SK-N-SH (cell line): ENCODE measurements around the gene CDV3. TPM values are rescaled to one million over a fixed set of nuclear protein-coding genes. Genes with fewer than 3 reads are reported as not detected.

Experiments used
- CTCF ChIA-PET: fragments of 300-600, 350-600 bp; formaldehyde crosslinking; extraction: SDS; loops from one replicate; lab custom pipeline; 2021; lab: Yijun Ruan, JAX
- POLR2A ChIA-PET: fragments of 350-600 bp; sonication (Branson Sonifier 250); formaldehyde crosslinking; extraction: SDS; loops from one replicate; lab custom pipeline; 2020; ENCODE audit warnings: antibody characterized with exemption, inconsistent platforms; lab: Yijun Ruan, JAX
- DNase-seq: peaks from one replicate; pipeline ENCODE4 v3.0.0; 2012
- H2AFZ ChIP-seq: fragments of 200-600 bp; sonication (generic); 2 replicates; pipeline ENCODE4 v1.8.1; 2016; ENCODE audit warnings: antibody characterized with exemption, mild to moderate bottlenecking, low read depth
- H3F3A ChIP-seq: fragments of 200-600 bp; sonication (generic); replicated peaks from 2 replicates; pipeline ENCODE3; 2016; ENCODE audit warnings: antibody characterized with exemption, mild to moderate bottlenecking; ENCODE audit not compliant: insufficient read depth
- H3K27ac ChIP-seq, 2 experiments: fragments of 200-500 bp in 1 of 2; fragments of 200-600 bp in 1 of 2; sonication (Bioruptor generic) in 1 of 2; sonication (generic), shearing (Covaris generic) in 1 of 2; 2 replicates each; pipeline versions ENCODE4 v1.5.1 to v1.6.1; 2014 to 2016; ENCODE audit warnings: low read depth in 2 of 2, inconsistent platforms in 1 of 2, low read length in 1 of 2, mild to moderate bottlenecking in 1 of 2, mixed read lengths in 1 of 2
- H3K27me3 ChIP-seq: fragments of 200-600 bp; sonication (generic), shearing (Covaris generic); 2 replicates; pipeline ENCODE4 v1.6.1; 2016; ENCODE audit warnings: mixed run types; ENCODE audit not compliant: insufficient read depth
- H3K36me3 ChIP-seq, 2 experiments: fragments of 200-500 bp in 1 of 2; fragments of 200-600 bp in 1 of 2; sonication (Bioruptor generic) in 1 of 2; sonication (generic) in 1 of 2; replicated peaks in 1 of 2; 2 replicates each; pipeline versions ENCODE3 to v1.5.1; 2014 to 2016; ENCODE audit warnings: low read length in 1 of 2, mild to moderate bottlenecking in 1 of 2; ENCODE audit not compliant: insufficient read depth in 2 of 2, control insufficient read depth in 1 of 2
- H3K4me1 ChIP-seq, 2 experiments: fragments of 200-500 bp in 1 of 2; fragments of 200-600 bp in 1 of 2; sonication (Bioruptor generic) in 1 of 2; sonication (generic), shearing (Covaris generic) in 1 of 2; 2 replicates each; pipeline versions ENCODE4 v1.5.1 to v1.6.1; 2014 to 2016; ENCODE audit warnings: low read depth in 1 of 2, low read length in 1 of 2, mixed run types in 1 of 2; ENCODE audit not compliant: insufficient read depth in 2 of 2, control insufficient read depth in 1 of 2
- H3K4me2 ChIP-seq: fragments of 200-600 bp; sonication (generic), shearing (Covaris generic); 2 replicates; pipeline ENCODE4 v1.6.1; 2017; ENCODE audit warnings: mixed run types
- H3K4me3 ChIP-seq, 2 experiments: fragments of 200-500 bp in 1 of 2; fragments of 200-600 bp in 1 of 2; sonication (Bioruptor generic) in 1 of 2; sonication (generic), shearing (Covaris generic) in 1 of 2; 2 replicates each; pipeline versions ENCODE4 v1.5.1 to v1.8.1; 2014 to 2016; ENCODE audit warnings: low read depth in 2 of 2, inconsistent platforms in 1 of 2, low read length in 1 of 2, mild to moderate bottlenecking in 1 of 2, mixed read lengths in 1 of 2, moderate library complexity in 1 of 2
- H3K79me2 ChIP-seq: fragments of 200-600 bp; sonication (generic); 2 replicates; pipeline ENCODE4 v1.8.1; 2017; ENCODE audit warnings: mild to moderate bottlenecking; ENCODE audit not compliant: insufficient read depth
- H3K9ac ChIP-seq: fragments of 200-600 bp; sonication (generic); 2 replicates; pipeline ENCODE4 v1.6.1; 2017; ENCODE audit warnings: mixed run types
- H3K9me2 ChIP-seq: fragments of 200-600 bp; sonication (generic); 2 replicates; pipeline ENCODE4 v1.6.1; 2017; ENCODE audit warnings: mixed run types
- H3K9me3 ChIP-seq: fragments of 200-600 bp; sonication (generic); 2 replicates; pipeline ENCODE4 v1.6.1; 2017; ENCODE audit warnings: mixed run types, mild to moderate bottlenecking, moderate library complexity
- H4K20me1 ChIP-seq: fragments of 200-600 bp; sonication (generic); 2 replicates; pipeline ENCODE4 v1.6.1; 2017; ENCODE audit warnings: mild to moderate bottlenecking, mixed run types; ENCODE audit not compliant: insufficient read depth
- CHD2 ChIP-seq: fragments of 150-350 bp; IDR thresholded peaks from 2 replicates; pipeline ENCODE4 v1.6.1; 2018; ENCODE audit warnings: low read length; ENCODE audit not compliant: partially characterized antibody
- CTCF ChIP-seq: fragments of 200-600 bp; sonication (generic); IDR thresholded peaks from 2 replicates; pipeline ENCODE4 v1.6.1; 2017; ENCODE audit warnings: antibody characterized with exemption, mild to moderate bottlenecking, moderate library complexity
- ELF1 ChIP-seq: IDR thresholded peaks from 2 replicates; pipeline ENCODE4 v1.4.0; 2012
- EP300 ChIP-seq, 2 experiments: IDR thresholded peaks; 2 replicates each; pipeline versions ENCODE4 v1.4.0 to v1.6.1; 2012; ENCODE audit warnings: borderline replicate concordance in 1 of 2, low read depth in 1 of 2, low read length in 1 of 2
- EZH2phosphoT487 ChIP-seq: fragments of 200-600 bp; sonication (generic); IDR thresholded peaks from 2 replicates; pipeline ENCODE4 v1.6.1; 2017; ENCODE audit warnings: low read depth, mixed run types, mild to moderate bottlenecking, antibody characterized with exemption, moderate library complexity, borderline replicate concordance
- FOSL2 ChIP-seq: IDR thresholded peaks from 2 replicates; pipeline ENCODE4 v1.4.0; 2012; ENCODE audit warnings: low read depth, mild to moderate bottlenecking, moderate library complexity, borderline replicate concordance
- FOXJ3 ChIP-seq: sonication (generic); formaldehyde crosslinking; IDR thresholded peaks from 2 replicates; pipeline ENCODE4 v1.5.1; 2020; ENCODE audit warnings: mild to moderate bottlenecking, missing genetic modification reagents
- GATA2 ChIP-seq: sonication (generic); formaldehyde crosslinking; IDR thresholded peaks from 2 replicates; pipeline ENCODE4 v1.5.0; 2020; ENCODE audit warnings: mild to moderate bottlenecking, missing genetic modification reagents
- JUND ChIP-seq: IDR thresholded peaks from 2 replicates; pipeline ENCODE4 v1.4.0; 2012
- NFIC ChIP-seq: IDR thresholded peaks from 2 replicates; pipeline ENCODE4 v1.4.0; 2012; ENCODE audit warnings: borderline replicate concordance
- NRF1 ChIP-seq: IDR thresholded peaks from 2 replicates; pipeline ENCODE4 v1.6.1; 2012; ENCODE audit warnings: low read depth, mild to moderate bottlenecking, low read length
- PBX3 ChIP-seq: IDR thresholded peaks from 2 replicates; pipeline ENCODE4; 2012
- POLR2AphosphoS5 ChIP-seq: IDR thresholded peaks from 2 replicates; pipeline ENCODE4 v1.6.1; 2012; ENCODE audit warnings: low read depth, low read length
- RAD21 ChIP-seq: IDR thresholded peaks from 2 replicates; pipeline ENCODE4 v1.6.1; 2012; ENCODE audit warnings: mild to moderate bottlenecking, low read length
- RCOR1 ChIP-seq: fragments of 150-350 bp; IDR thresholded peaks from 2 replicates; pipeline ENCODE4 v1.6.1; 2017; ENCODE audit warnings: antibody characterized with exemption, low read length
- REST ChIP-seq: IDR thresholded peaks from 2 replicates; pipeline ENCODE4 v1.6.1; 2012; ENCODE audit warnings: mild to moderate bottlenecking, low read depth, low read length, moderate library complexity
- RFX5 ChIP-seq: IDR thresholded peaks from 2 replicates; pipeline ENCODE4 v1.6.1; 2012; ENCODE audit warnings: mild to moderate bottlenecking, improper control_type of control experiment, low read length
- RXRA ChIP-seq: IDR thresholded peaks from 2 replicates; pipeline ENCODE4 v1.4.0; 2012; ENCODE audit warnings: low read depth, mild to moderate bottlenecking, borderline replicate concordance
- SIN3A ChIP-seq: IDR thresholded peaks from 2 replicates; pipeline ENCODE4 v1.6.1; 2012; ENCODE audit warnings: low read depth, mild to moderate bottlenecking, low read length, moderate library complexity, borderline replicate concordance
- USF2 ChIP-seq: fragments of 150-350 bp; IDR thresholded peaks from 2 replicates; pipeline ENCODE4 v1.6.1; 2017; ENCODE audit warnings: antibody characterized with exemption, low read length, low read depth, borderline replicate concordance
- YY1 ChIP-seq: IDR thresholded peaks from 2 replicates; pipeline ENCODE4 v1.4.0; 2012; ENCODE audit warnings: low read depth, mild to moderate bottlenecking
- WGBS: methylation state at CpG from one replicate; pipeline ENCODE4 v1.1.6; 2017; ENCODE audit warnings: low lambda C conversion rate; 5-methylcytosine and 5-hydroxymethylcytosine counted together
- polyA plus RNA-seq, 3 experiments: library from polyadenylated mRNA; depleted of rRNA; stranded (reverse); fragments of >200 nt; gene quantifications; 2 replicates each; pipeline ENCODE4 v1.2.3, GENCODE V29; 2012
- TF ChIP-seq, protein P1 (sequence below): IDR thresholded peaks from 2 replicates; pipeline ENCODE4 v1.4.0; 2012; ENCODE audit warnings: low read depth, borderline replicate concordance

CDV3 gene
- polyA plus RNA-seq, 1 of the 3 experiments (the other 2 are of a cell fraction), result 35.4 TPM

DNA sequence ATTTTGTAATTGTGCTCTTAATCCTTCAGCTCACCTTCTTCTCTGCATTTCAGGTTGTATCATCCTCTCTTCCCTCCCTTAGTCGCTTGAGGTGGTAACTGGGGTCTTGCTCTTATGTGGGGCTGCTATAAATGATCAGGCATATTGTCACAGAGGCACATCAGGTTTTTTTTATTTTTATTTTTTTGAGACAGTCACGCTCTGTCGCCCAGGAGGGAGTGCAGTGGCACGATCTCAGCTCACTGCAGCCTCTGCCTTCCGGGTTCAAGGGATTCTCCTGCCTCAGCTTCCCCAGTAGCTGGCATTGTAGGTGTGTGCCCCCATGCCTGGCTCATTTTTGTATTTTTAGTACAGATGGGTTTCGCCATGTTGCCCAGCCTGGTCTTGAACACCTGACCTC lies 9.9 kb downstream of the CDV3 start (continued):
- TF ChIP-seq PBX3 (no peak), YY1 (no peak)
- TF ChIP-seq, all 33 proteins: peak for 0

GRCh38 chr3:133588035-133588434 lies 14.5 kb downstream of the CDV3 start:
- peaks cover 59% of the 10 kb centered on the region for H3K79me2 ChIP-seq

More at GRCh38 chr3:133588035-133588434, 14.5 kb downstream of the CDV3 start:
- Histone ChIP-seq H3K9me3 (no peaks in the 10 kb centered on the region), H3K9ac (no peak overlapping the region), H2AFZ (no peak overlapping the region)
- DNase-seq, result no peak
- TF ChIP-seq CTCF (no peak), NRF1 (no peak), SIN3A (no peak), RFX5 (no peak), CHD2 (no peak), EP300 (IDR thresholded peaks at IDR 0.05; ENCODE audit: borderline replicate concordance in 1 of 2, low read depth in 1 of 2, low read length in 1 of 2) (no peak), GATA2 (no peak), RAD21 (no peak), POLR2AphosphoS5 (no peak), USF2 (no peak), RCOR1 (no peak), REST (no peak), FOSL2 (no peak), NFIC (no peak), FOXJ3 (CRISPR knock-in tag) (no peak), EZH2phosphoT487 (no peak), JUND (no peak), ELF1 (no peak), RXRA (no peak)
- TF ChIP-seq, protein P1, sequence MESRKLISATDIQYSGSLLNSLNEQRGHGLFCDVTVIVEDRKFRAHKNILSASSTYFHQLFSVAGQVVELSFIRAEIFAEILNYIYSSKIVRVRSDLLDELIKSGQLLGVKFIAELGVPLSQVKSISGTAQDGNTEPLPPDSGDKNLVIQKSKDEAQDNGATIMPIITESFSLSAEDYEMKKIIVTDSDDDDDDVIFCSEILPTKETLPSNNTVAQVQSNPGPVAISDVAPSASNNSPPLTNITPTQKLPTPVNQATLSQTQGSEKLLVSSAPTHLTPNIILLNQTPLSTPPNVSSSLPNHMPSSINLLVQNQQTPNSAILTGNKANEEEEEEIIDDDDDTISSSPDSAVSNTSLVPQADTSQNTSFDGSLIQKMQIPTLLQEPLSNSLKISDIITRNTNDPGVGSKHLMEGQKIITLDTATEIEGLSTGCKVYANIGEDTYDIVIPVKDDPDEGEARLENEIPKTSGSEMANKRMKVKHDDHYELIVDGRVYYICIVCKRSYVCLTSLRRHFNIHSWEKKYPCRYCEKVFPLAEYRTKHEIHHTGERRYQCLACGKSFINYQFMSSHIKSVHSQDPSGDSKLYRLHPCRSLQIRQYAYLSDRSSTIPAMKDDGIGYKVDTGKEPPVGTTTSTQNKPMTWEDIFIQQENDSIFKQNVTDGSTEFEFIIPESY, result no peak
- TF ChIP-seq, all 33 proteins: peak for 0
- H3K4me2 ChIP-seq, result no peak overlapping the region
- no peak overlapping the region for H3K27ac ChIP-seq
- H3K4me3 ChIP-seq, result no peak overlapping the region
- POLR2A ChIA-PET, result no interaction called here
- peaks cover 51% of the 10 kb centered on the region for H3F3A ChIP-seq
- no peaks in the 10 kb centered on the region for H3K27me3 ChIP-seq
- peaks cover 0 to 22% of the 10 kb centered on the region in 2 experiments; a peak in 3 of 4 replicates for H3K4me1 ChIP-seq
- no peaks in the 10 kb centered on the region for H3K9me2 ChIP-seq
- peaks cover 55 to 68% of the 10 kb centered on the region in 2 experiments for H3K36me3 ChIP-seq
- 97% methylated on average over 4 of the region's 4 CpGs for WGBS
- CTCF ChIA-PET, result interaction anchor here (0.6 to 1.5 kb wide), 4 partner anchors 9 to 862 kb away, joined by 3 to 9 read pairs (median 4); no protein-coding TSS in a partner anchor
- H4K20me1 ChIP-seq, result peaks cover 42% of the 10 kb centered on the region
